A549 (cell line): ENCODE results near the gene MMS19. TPM values are rescaled to one million over a fixed set of nuclear protein-coding genes. Genes with fewer than 3 reads are reported as not detected.
A peak's percentile ranks its signal among the peaks of the same experiment; 100 is the strongest.

ENCODE experiments used
- ATAC-seq, 2 experiments: fragments of 200-7000 bp in 1 of 2; fragments of >200 bp in 1 of 2; cut with Nextera tagmentation in 1 of 2; cut with Tn5 transposase in 1 of 2; 3 replicates each; pipeline versions ENCODE4 v1.8.0 to v1.9.1; 2018 to 2020; ENCODE audit warnings: mild to moderate bottlenecking in 1 of 2, moderate library complexity in 1 of 2
- CTCF ChIA-PET: fragments of 300-600 bp; sonication (Branson Sonifier 250); formaldehyde crosslinking; extraction: SDS; loops from one replicate; lab custom pipeline; 2021; ENCODE audit warnings: antibody characterized with exemption, inconsistent platforms; lab: Yijun Ruan, JAX
- POLR2A ChIA-PET: fragments of 350-600 bp; formaldehyde crosslinking; extraction: SDS; loops from one replicate; lab custom pipeline; 2021; ENCODE audit warnings: antibody characterized with exemption, inconsistent platforms; lab: Yijun Ruan, JAX
- DNase-seq, 2 experiments: peaks; one replicate each; pipeline versions ENCODE4 v3.0.0 to v3.0.0-alpha.2; 2011 to 2016; ENCODE audit warnings: low read depth in 1 of 2, low spot score in 1 of 2
- FAIRE-seq: peaks from 2 replicates; lab custom pipeline; 2011; peaks lifted over from hg19 to GRCh38; lab: Jason Lieb, UNC
- H3K27ac ChIP-seq, 2 experiments: fragments of >200 bp; sonication (Bioruptor Twin); formaldehyde crosslinking; 3 replicates each; pipeline ENCODE4 v1.5.1; 2016 to 2017
- H3K4me1 ChIP-seq: fragments of >200 bp; sonication (Bioruptor Twin); formaldehyde crosslinking; 3 replicates; pipeline ENCODE4 v1.6.1; 2016
- H3K4me2 ChIP-seq: fragments of >200 bp; sonication (Bioruptor Twin); formaldehyde crosslinking; 3 replicates; pipeline ENCODE4 v1.6.1; 2016
- H3K4me3 ChIP-seq: fragments of >200 bp; sonication (Bioruptor Twin); formaldehyde crosslinking; 3 replicates; pipeline ENCODE4 v1.5.1; 2016
- H3K9me3 ChIP-seq: fragments of >200 bp; sonication (Bioruptor Twin); formaldehyde crosslinking; 3 replicates; pipeline ENCODE4 v1.6.1; 2016
- BCL3 ChIP-seq: fragments of >200 bp; sonication (Bioruptor Twin); formaldehyde crosslinking; IDR thresholded peaks from 3 replicates; pipeline ENCODE4 v1.6.1; 2016
- BHLHE40 ChIP-seq: IDR thresholded peaks from 2 replicates; pipeline ENCODE4 v1.6.1; 2012; ENCODE audit warnings: low read depth, low read length, inconsistent platforms
- CBX2 ChIP-seq: fragments of 200-600 bp; sonication (generic); IDR thresholded peaks from 2 replicates; pipeline ENCODE4 v1.6.1; 2016; ENCODE audit warnings: low read depth, mild to moderate bottlenecking, borderline replicate concordance
- EHMT2 ChIP-seq: fragments of 200-600 bp; sonication (generic); IDR thresholded peaks from 2 replicates; pipeline ENCODE4 v1.6.1; 2016; ENCODE audit warnings: antibody characterized with exemption, low read depth, mild to moderate bottlenecking, moderate library complexity
- EP300 ChIP-seq, 2 experiments: fragments of >200 bp; sonication (Bioruptor Twin); formaldehyde crosslinking; IDR thresholded peaks; 2 replicates in 1 of 2; 3 replicates in 1 of 2; pipeline ENCODE4 v1.6.1; 2016 to 2017
- FOSB ChIP-seq: fragments of 250-450 bp; sonication (Bioruptor Pico); IDR thresholded peaks from 2 replicates; pipeline ENCODE4 v1.5.0; 2020; ENCODE audit warnings: mild to moderate bottlenecking, moderate library complexity
- FOSL2 ChIP-seq, 2 experiments: fragments of 450-650 bp in 1 of 2; fragments of >200 bp in 1 of 2; sonication (Bioruptor Twin) in 1 of 2; formaldehyde crosslinking; IDR thresholded peaks; 2 replicates each; pipeline versions ENCODE4 v1.5.0 to v1.6.1; 2016 to 2020; ENCODE audit warnings: mild to moderate bottlenecking in 1 of 2, moderate library complexity in 1 of 2
- FOXS1 ChIP-seq: fragments of 250-450 bp; sonication (Bioruptor Pico); IDR thresholded peaks from 2 replicates; pipeline ENCODE4 v1.5.0; 2020; ENCODE audit warnings: mild to moderate bottlenecking, moderate library complexity
- HES2 ChIP-seq: fragments of >200 bp; sonication (Bioruptor Twin); formaldehyde crosslinking; IDR thresholded peaks from 2 replicates; pipeline ENCODE4 v1.6.1; 2016
- HOXB13 ChIP-seq: fragments of 250-450 bp; sonication (Bioruptor Pico); IDR thresholded peaks from 2 replicates; pipeline ENCODE4 v1.5.0; 2020; ENCODE audit warnings: low read depth, mild to moderate bottlenecking, moderate library complexity
- KDM5A ChIP-seq: fragments of 200-600 bp; sonication (generic); IDR thresholded peaks from 2 replicates; pipeline ENCODE4 v1.6.1; 2016; ENCODE audit warnings: antibody characterized with exemption, mild to moderate bottlenecking
- MAFK ChIP-seq: fragments of 450-650 bp; IDR thresholded peaks from 2 replicates; pipeline ENCODE4 v1.6.1; 2014; ENCODE audit not compliant: partially characterized antibody
- MAZ ChIP-seq: fragments of 150-350 bp; IDR thresholded peaks from 2 replicates; pipeline ENCODE4 v1.6.1; 2014; ENCODE audit warnings: antibody characterized with exemption, low read depth, low read length, borderline replicate concordance
- MYC ChIP-seq: IDR thresholded peaks from 2 replicates; pipeline ENCODE4 v1.6.1; 2012; ENCODE audit warnings: mild to moderate bottlenecking, inconsistent platforms, low read length, improper control_type of control experiment, borderline replicate concordance
- NFE2L2 ChIP-seq: fragments of 150-350 bp; conservative IDR thresholded peaks from 2 replicates; pipeline ENCODE4 v1.6.1; 2014; ENCODE audit warnings: low read length
- NR3C1 ChIP-seq: fragments of >200 bp; sonication (Bioruptor Twin); formaldehyde crosslinking; IDR thresholded peaks from 3 replicates; pipeline ENCODE4 v1.6.1; 2017
- POLR2A ChIP-seq: IDR thresholded peaks from 2 replicates; pipeline ENCODE4 v1.6.1; 2012; ENCODE audit warnings: mild to moderate bottlenecking, low read length
- RARB ChIP-seq: fragments of 250-450 bp; sonication (Bioruptor Pico); IDR thresholded peaks from 2 replicates; pipeline ENCODE4 v1.8.0; 2021; ENCODE audit warnings: mild to moderate bottlenecking, moderate library complexity
- REST ChIP-seq: fragments of 200-600 bp; sonication (generic); IDR thresholded peaks from 2 replicates; pipeline ENCODE4 v1.6.1; 2016; ENCODE audit warnings: antibody characterized with exemption, mild to moderate bottlenecking, moderate library complexity
- RFX5 ChIP-seq: fragments of 450-650 bp; IDR thresholded peaks from 2 replicates; pipeline ENCODE4 v1.7.1; 2014; ENCODE audit warnings: antibody characterized with exemption, mild to moderate bottlenecking, moderate library complexity
- SREBF2 ChIP-seq: fragments of 450-650 bp; IDR thresholded peaks from 2 replicates; pipeline ENCODE4 v1.6.1; 2014; ENCODE audit warnings: mild to moderate bottlenecking, moderate library complexity
- TFCP2L1 ChIP-seq: fragments of 250-450 bp; sonication (Bioruptor Pico); IDR thresholded peaks from 2 replicates; pipeline ENCODE4 v1.5.0; 2021; ENCODE audit warnings: mild to moderate bottlenecking
- TP53 ChIP-seq: fragments of 250-450 bp; sonication (Bioruptor Pico); IDR thresholded peaks from 2 replicates; pipeline ENCODE4 v1.5.0; 2021; ENCODE audit warnings: mild to moderate bottlenecking, moderate library complexity
- ZC3H11A ChIP-seq: fragments of 450-650 bp; IDR thresholded peaks from 2 replicates; pipeline ENCODE4 v1.6.1; 2014; ENCODE audit warnings: antibody characterized with exemption, mild to moderate bottlenecking
- ZFP36 ChIP-seq: fragments of 450-650 bp; IDR thresholded peaks from 2 replicates; pipeline ENCODE4 v1.6.1; 2014; ENCODE audit warnings: borderline replicate concordance; ENCODE audit not compliant: partially characterized antibody
- ZNF302 ChIP-seq: fragments of 250-450 bp; sonication (Bioruptor Pico); IDR thresholded peaks from 2 replicates; pipeline ENCODE4 v1.9.0; 2021; ENCODE audit warnings: inconsistent platforms, mild to moderate bottlenecking, moderate library complexity
- WGBS: methylation state at CpG from one replicate; pipeline ENCODE4 v1.1.6; 2017; ENCODE audit errors: missing lambda C conversion rate; 5-methylcytosine and 5-hydroxymethylcytosine counted together
- polyA plus RNA-seq, 4 experiments: library from polyadenylated mRNA; depleted of rRNA in 3 of 4; stranded (reverse); fragments of >200 nt; fragmentation: RNase III in 1 of 4; extraction: RNeasy Plus Mini Kit Qiagen cat#74134 plus additional on column Dnase treatment in 1 of 4; gene quantifications; 2 replicates in 3 of 4; 3 replicates in 1 of 4; pipeline ENCODE4 v1.2.3, GENCODE V29; 2011 to 2017

MMS19 gene
- polyA plus RNA-seq, 2 of the 4 experiments (the other 2 are of a cell fraction): 60.6 to 65.6 TPM

- FAIRE-seq (no peak), ATAC-seq (no peak)
- POLR2A ChIA-PET: no interaction called here
Measured at GRCh38 chr10:97468162-97468561, 30.1 kb downstream of the MMS19 start.

GRCh38 chr10:97466755-97467154 is 31.5 kb downstream of the MMS19 start:
- ChIA-PET POLR2A (interaction anchor here (1.2 to 1.5 kb wide), 2 partner anchors 32 to 87 kb away, joined by 3 to 5 read pairs; partner anchors contain the start of gene UBTD1), CTCF (interaction anchor here (0.9 to 12.9 kb wide), 10 partner anchors 10 to 146 kb away, joined by 3 to 218 read pairs (median 8); partner anchors contain the start of gene ANKRD2)
- H3K9me3 ChIP-seq: no peaks in the 10 kb centered on the region
- no peak for DNase-seq
- H3K4me3 ChIP-seq: no peak overlapping the region
- ATAC-seq: no peak
- no peak overlapping the region for H3K4me2 ChIP-seq
- peaks cover 8% of the 10 kb centered on the region for H3K4me1 ChIP-seq
- no peak for FAIRE-seq
- WGBS: 91% methylated on average over 4 of the region's 4 CpGs
- TF ChIP-seq SREBF2: no peak
- no peak for TF ChIP-seq ZNF302
- TF ChIP-seq FOSB (CRISPR knock-in tag): no peak
- H3K27ac ChIP-seq: peak overlapping the region in 1 of 2 experiments; percentile 18; a peak in 1 of 6 replicates

More at GRCh38 chr10:97468162-97468561, 30.1 kb downstream of the MMS19 start:
- Histone ChIP-seq H3K4me3 (no peak overlapping the region), H3K27ac (no peak overlapping the region), H3K4me1 (peaks cover 8% of the 10 kb centered on the region), H3K9me3 (no peaks in the 10 kb centered on the region), H3K4me2 (no peak overlapping the region)
- TF ChIP-seq MAFK (no peak), MYC (no peak), NFE2L2 (no peak), REST (no peak), SREBF2 (no peak), HOXB13 (CRISPR knock-in tag) (no peak), TFCP2L1 (CRISPR knock-in tag) (no peak), EHMT2 (no peak), NR3C1 (no peak), FOSL2 (IDR thresholded peaks at IDR 0.05) (no peak), FOSL2 (CRISPR knock-in tag; IDR thresholded peaks at IDR 0.05) (no peak), CBX2 (no peak), EP300 (IDR thresholded peaks at IDR 0.05) (no peak), MAZ (no peak), KDM5A (no peak), BHLHE40 (no peak), TP53 (no peak), POLR2A (no peak), ZNF302 (no peak)
- WGBS: 69% methylated on average over 3 of the region's 3 CpGs
- DNase-seq: no peak
- CTCF ChIA-PET: interaction anchor here (0.6 to 12.9 kb wide), 9 partner anchors 8 to 145 kb away, joined by 3 to 218 read pairs (median 8); partner anchors contain the start of gene ANKRD2

- DNase-seq: no peak
- 83% methylated on average over 3 of the region's 7 CpGs for WGBS
- H3K9me3 ChIP-seq: no peaks in the 10 kb centered on the region
- H3K4me3 ChIP-seq: no peak overlapping the region
- H3K4me1 ChIP-seq: peaks cover 8% of the 10 kb centered on the region
- POLR2A ChIA-PET: interaction anchor here (1.5 kb wide), 1 partner anchor 88 kb away, joined by 3 read pairs; no protein-coding TSS in a partner anchor
- FAIRE-seq: no peak
- ATAC-seq: peak in 1 of 2 experiments; percentile 6; a peak in 2 of 6 replicates
- H3K27ac ChIP-seq: no peak overlapping the region
- H3K4me2 ChIP-seq: no peak overlapping the region
- CTCF ChIA-PET: interaction anchor here (0.9 to 12.9 kb wide), 11 partner anchors 11 to 265 kb away, joined by 3 to 218 read pairs (median 15); partner anchors contain the start of genes ANKRD2 and UBTD1
- TF ChIP-seq BCL3: no peak
- no peak for TF ChIP-seq FOXS1 (CRISPR knock-in tag)
- TF ChIP-seq REST: no peak
- TF ChIP-seq RFX5: no peak
- no peak for TF ChIP-seq HOXB13 (CRISPR knock-in tag)
- TF ChIP-seq SREBF2: no peak
- no peak for TF ChIP-seq ZC3H11A
- no peak for TF ChIP-seq ZFP36
- no peak for TF ChIP-seq BHLHE40
- no peak for TF ChIP-seq HES2
- no peak for TF ChIP-seq RARB (CRISPR knock-in tag)
Measured at GRCh38 chr10:97465982-97466381, 32.2 kb downstream of the MMS19 start.
